ENCODE data around the gene PDE10A.
"Not testable (repeated sequence)": the region's sequence is repeated elsewhere in the genome, so short reads cannot be mapped to it uniquely, and the experiment has no call there.

PDE10A gene

DNA sequence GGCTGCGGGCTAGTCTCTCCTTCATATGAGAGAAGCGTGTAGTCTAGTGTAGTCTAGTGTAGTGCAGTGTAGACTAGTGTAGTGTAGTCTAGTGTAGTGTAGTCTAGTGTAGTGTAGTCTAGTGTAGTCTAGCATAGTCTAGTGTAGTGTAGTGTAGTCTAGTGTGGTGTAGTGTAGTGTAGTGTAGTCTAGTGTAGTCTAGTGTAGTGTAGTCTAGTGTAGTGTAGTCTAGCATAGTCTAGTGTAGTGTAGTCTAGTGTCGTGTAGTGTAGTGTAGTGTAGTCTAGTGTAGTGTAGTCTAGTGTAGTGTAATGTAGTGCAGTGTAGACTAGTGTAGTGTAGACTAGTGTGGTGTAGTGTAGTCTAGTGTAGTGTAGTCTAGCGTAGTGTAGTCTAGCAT lies 44.1 kb downstream of the PDE10A start:
- DNase-seq = not testable (repeated sequence)

DNA sequence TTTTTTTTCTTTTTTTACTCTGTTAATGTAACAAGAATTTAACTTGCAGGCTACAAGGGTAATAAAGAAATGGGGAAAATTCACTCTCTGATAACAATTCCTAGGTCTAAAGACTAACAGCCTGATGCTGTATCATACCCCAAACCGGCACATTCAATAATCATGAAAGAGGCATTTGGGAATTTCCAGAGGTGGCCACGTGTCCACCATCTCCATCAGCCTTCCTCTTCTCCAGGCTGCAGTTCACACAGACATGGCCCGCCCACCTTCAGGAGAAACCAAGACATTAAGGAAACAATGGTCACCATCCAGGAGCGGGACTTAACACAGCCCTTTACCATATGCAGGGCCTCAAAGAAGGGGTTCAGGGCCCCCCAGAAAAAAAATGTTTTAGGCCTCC lies 44.8 kb downstream of the PDE10A start:
- DNase-seq = no peak

DNA sequence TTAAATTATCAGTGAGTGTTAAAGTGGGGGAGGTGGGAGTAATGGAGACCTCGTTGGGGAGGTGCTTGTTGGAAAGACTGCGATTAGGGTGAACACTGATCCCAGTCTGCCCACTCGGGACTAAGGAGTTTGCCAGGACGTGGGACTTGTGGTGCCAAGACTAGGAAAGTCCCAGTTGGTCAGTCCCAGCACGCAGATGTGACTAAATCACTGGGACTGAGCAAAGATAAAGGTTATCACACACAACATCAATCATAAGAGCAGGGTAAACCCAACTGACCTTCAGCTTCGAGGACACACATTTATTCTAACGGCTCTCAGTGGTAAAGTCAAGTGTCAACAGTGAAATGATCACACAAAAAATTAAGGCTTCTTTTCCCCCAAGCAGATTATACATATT lies 45.5 kb downstream of the PDE10A start:
- DNase-seq = no peak

DNA sequence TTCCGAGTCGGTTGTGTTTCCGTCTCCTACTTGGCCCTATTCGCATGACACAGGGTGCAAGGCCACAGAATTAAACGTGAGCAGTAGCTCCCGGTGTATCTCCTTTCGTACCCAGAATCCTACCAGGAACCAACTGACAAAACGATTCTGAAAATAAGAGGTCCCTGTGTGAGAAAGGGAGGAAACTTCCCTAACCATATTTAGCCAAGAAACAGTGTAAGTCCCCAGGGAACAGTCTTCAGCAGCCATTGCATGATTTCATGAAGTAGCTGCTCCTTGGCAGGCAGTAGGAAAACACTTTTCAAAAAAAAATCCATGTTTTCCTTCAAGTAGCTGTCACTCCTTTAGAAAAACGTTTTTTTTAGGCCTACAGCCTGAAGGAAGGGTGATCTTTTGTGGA lies 46.9 kb downstream of the PDE10A start:
- DNase-seq = no peak

DNA sequence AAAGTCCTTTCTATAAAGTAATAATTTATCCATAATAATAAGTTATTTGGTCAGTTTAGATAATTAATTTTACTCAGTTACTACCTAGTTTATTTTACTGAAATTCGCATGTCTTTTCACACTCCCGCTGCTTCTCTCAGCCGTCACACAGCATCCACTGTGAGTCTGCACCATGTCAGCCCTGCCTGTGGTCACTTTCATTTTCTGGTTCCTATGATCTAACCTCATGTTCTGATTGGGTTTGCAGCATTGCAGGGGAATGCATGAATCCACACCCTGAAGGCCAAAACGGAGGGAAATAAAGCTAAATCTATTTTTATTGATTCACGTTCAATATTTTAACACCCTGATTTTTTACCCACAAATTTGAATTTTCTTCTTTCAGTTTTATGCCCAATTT lies 47.4 kb downstream of the PDE10A start:
- DNase-seq = no peak

DNA sequence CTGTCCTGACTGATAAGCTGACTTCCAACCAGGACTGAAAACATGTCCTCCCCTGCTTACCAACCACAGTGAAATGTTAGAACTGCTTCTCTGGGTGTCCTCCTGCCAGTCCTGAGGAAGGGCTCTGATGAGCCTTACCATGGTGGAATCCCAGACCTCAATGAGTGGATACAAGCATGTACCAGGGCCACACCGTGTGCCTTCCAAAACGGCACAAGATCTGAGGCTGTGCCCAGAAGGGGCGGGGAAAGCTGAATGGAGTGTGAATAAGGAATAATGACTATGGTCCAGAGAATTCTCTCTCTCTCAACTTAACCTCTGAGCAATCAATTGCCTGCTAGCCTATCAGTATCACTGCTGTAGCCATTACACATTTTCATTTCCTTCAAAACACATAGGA lies 51.7 kb downstream of the PDE10A start:
- no peak for DNase-seq

DNA sequence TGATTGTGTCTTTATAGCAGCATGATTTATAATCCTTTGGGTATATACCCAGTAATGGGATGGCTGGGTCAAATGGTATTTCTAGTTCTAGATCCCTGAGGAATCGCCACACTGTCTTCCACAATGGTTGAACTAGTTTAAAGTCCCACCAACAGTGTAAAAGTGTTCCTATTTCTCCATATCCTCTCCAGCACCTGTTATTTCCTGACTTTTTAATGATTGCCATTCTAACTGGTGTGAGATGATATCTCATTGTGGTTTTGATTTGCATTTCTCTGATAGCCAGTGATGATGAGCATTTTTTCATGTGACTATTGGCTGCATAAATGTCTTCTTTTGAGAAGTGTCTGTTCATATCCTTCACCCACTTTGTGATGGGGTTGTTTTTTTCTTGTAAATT lies 54.5 kb downstream of the PDE10A start:
- DNase-seq = not testable (repeated sequence)

DNA sequence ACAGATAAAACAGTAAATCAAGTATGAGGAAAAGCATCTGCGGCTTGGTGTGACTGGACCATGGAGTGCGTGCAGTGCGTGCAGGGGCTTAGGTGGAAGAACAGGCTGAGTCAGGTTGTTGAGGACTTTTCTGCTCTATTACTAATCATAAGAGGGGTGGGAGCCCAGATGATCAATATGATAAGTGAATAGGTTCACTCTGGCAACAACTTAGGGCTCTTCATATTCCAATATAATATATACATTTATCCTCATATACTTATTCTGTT lies 56.4 kb downstream of the PDE10A start:
- no peak for DNase-seq

DNA sequence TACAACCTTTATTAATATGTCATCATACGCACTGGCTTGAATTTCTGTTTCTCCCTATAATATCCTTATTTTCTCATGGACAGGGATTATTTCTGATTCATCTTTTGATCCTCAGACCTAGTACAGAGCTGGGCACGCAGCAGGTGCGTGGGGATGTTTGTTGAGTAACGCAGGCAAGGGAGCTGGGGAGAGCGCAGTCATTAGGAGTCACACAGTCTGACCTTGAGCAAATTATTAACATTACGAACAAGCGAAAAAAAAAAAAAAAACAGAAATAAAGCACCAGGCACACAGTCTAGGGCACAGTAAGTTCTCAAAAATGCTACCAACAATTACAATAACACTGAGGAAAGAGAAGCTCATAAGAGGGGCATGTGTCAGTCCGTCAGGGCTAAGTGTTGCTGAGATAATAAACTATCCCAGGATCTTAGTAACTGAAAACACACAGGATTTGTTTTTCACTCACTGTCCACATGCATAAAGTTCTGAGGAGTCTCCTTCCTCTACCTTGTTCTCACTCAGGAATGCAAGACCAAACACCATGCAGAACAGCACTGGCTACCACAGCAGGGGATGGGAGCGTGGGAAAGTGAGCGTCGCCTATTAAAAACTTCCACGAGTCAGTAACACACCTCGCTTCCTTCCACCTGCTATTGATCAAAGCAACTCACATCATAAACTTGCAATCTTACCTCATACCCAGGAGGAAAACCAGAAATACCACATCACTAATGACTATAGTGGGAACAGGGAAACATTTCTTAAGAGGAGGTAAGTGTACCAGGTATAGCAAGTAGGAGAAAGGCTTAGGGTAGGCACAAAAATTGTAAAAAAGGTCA lies 56.9 kb downstream of the PDE10A start:
- no peak for DNase-seq

DNA sequence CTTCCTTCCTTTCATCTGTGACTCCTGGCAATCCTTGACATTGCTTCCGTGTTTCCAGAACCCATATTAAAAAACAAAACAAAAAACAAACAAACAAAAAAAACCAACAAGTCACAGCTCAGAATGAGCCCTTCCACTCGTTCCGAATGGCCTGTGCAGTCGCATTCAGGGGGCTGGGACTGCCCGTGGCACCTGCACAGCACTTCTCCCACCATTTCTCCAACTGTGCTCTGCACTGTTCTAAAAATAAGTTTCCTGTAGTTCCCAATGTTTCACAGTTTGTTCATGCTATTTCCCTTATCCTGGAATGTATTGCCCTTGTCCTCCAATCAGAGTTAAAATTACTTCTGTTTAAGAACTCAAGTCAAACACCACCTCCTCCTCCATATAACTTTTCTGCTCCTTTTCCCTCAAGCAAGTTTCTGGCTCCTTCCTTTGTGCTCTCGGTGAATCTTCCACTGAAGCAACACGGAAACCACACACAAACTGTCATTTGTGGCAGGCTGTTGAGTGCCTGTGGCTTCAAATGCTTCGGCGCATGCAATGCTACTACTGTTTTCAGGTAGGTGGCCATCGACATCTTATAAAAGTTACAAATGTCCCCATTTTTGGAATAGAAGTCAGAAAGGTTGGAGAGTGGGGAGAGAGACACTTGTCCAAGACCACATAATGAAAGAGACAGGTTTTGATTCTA lies 57.7 kb downstream of the PDE10A start:
- no peak for DNase-seq

DNA sequence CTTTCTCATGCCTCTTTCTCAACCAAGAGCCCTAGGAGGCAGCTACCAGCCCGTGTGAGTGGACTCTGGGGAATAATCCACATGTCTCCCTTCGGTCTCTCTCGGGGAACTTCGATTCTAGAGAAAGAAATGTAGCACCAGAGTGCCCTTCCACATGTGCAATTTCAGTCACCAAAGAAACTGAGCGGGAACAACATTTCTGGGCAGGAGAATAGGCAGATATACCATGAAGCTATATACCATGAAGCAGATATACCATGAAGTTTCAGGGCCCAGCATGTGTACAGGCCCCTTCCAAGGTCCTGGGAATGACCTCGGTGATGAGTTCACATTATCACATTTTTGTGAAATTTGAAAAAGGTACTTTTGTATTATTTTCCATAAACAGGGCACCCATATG lies 60.8 kb downstream of the PDE10A start:
- DNase-seq = no peak

DNA sequence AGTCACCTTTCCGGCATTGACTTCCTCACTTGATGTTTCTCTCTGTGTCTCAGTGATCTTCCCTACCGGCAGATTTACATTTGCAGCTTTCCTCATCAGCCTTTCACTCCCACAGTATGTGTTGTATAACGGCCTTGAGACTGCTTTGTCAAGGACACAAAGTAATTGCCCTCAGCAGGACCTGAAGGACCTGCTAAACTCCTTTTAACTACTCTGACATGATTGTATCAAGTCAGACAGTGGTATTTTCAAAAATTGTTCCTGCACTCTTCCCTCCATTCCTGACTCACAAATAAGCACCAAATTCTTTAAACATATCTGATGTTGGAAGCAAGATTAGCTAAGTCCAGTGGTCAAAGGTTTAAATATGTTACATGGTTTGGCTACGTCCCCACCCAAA lies 62.4 kb downstream of the PDE10A start:
- DNase-seq = no peak

DNA sequence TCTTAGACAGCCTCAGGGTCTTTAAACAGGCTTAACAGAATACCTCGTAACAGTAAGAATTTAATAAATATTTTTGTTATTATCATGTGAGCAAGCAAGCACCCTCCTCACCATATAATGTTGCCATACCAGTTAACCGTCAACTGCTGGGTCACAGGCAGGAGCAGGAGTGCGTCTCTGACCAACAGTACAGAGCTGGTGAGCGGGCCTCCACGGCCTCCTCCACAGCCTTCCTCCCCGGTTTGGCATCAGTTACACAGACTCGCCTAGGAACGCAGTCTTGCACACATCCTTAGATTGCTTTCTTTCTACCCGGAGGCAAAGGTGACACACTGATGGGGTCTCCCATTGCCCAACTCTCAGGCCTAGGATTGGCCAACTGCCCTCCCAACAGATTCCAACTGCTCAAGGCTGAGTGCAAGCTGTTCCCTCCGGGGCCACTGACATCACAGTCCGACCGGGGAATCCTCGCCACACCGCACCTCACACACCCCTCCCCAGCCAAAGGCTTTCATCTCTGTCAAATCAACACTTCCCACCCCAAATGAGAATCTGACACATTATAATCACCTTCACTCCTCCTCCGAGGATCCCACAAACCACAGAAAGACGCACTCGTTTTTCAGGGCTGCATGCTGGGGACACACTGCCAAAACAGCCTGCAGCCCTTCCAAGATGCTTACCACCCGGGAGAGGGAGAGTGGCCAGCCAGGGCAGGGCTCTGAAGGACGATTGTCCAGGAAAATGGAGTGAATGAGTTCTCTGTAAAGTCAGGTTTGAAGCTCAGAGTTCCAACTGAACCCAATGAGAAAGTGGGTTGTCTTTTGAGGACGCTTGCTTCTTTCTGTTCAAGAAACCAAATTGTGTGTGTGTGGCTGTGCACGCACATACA lies 63.2 kb downstream of the PDE10A start:
- DNase-seq = no peak

DNA sequence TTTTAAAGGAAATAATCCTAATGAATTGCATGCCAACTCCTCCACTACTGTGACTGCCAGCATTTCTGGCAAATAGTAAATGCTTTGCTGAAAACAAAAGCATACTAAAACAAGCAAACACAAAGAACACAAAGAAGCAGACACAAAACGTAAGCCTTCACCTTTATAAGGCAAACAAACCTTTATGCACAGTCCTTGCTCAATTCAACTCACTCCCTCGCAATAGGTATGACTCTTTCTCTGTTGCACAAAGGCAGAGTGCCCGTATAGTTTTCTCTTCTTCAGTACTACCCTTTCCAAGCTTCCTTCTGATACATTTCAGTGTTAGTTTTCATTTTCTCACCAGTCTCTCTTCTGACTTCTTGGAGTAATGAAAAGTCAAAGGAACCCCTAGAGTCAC lies 63.9 kb downstream of the PDE10A start:
- DNase-seq = no peak

DNA sequence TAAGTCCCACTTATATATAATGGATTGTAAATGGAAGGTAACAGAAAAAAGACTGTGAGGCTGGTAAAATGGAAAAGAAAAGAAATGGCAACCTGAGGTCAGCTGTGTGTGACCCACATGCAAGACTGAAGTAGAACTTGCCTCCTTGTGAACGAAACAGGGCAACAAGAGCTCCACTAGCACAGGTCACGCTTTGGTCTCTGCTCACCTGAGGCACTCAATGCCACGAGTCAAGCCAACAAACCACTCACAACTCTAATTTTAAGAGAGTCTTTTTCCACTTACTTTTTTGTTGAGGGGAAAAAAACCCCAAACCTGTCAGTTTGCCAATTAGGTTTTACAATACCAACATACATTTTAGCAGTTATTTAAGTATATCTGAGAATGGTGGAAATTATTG lies 65.2 kb downstream of the PDE10A start:
- no peak for DNase-seq

DNA sequence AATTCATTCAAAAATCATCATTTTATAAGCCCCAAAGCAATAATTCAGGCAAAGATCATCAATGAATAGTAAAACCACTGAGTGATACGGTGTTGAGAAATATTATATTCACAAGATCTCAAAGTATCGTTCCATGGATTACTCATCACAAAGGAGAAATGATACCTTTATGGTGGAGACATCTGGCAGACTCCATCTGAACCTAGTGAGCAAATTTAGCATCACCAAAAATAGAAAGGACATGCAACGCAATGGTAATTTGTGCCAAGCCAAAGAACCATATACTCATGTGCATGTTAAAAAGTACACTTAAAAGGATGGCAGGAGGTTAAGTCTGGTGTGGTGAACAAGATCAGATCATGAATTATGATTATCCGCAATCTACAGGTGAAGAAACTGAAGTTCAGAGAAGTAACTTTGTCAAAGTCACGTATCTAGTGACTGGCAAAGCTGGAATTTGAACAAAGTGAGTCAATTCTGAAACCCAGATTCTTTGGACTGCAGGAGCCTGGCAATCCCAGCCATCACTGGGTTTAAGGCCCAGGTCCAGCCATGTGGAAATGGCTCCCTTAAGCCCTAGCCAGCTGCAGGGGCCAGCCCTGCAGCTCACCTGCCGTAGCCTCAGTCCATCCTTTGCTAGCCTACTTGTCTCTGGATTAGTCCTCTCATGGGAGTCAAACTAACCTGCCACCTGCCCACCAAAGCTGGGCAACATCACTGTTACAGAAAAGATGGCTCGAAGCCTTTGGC lies 68.3 kb downstream of the PDE10A start:
- no peak for DNase-seq

DNA sequence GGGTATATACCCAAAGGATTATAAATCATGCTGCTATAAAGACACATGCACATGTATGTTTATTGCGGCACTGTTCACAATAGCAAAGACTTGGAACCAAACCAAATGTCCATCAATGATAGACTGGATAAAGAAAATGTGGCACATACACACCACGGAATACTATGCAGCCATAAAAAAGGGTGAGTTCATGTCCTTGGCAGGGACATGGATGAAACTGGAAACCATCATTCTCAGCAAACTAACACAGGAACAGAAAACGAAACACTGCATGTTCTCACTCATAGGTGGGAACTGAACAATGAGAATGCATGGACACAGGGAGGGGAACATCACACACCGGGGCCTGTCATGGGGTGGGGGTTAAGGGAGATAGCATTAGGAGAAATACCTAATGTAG lies 70.1 kb downstream of the PDE10A start:
- not testable (repeated sequence) for DNase-seq

DNA sequence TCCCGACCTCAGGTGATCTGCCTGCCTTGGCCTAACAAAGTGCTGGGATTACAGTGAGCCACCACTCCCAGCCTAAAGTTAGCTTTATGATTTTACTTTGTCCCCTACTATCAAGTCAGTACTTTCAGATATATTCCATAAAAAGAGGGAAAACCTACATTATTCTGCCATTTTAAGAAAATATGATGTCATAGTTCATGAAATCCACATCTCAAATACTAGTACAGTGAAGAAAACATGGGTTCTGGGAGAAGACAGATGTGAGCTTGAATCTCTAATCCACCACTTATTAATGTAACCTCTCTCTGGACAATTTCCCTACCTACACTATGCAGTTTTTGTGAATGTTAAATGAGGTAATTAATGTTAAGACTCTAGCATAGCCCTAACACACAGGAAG lies 74.5 kb downstream of the PDE10A start:
- DNase-seq = no peak

DNA sequence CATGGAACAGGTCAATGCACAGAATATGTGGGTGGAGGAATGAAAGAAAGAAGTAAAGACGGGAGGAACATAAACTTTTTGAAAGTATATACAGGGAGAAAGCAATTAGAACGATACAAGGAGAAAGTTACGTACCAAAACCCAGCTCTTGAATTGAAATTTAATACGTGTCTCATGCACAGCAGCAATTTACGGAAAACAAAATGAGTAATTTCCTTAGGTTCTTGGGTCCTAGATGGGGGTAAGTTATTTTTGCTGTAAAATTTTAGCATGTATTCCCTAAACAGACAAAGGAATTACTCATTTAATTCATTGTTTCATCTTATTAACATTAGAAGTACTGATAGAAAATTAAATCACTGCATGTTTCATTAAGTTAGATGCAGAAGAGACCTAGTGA lies 75.8 kb downstream of the PDE10A start:
- DNase-seq = no peak

DNA sequence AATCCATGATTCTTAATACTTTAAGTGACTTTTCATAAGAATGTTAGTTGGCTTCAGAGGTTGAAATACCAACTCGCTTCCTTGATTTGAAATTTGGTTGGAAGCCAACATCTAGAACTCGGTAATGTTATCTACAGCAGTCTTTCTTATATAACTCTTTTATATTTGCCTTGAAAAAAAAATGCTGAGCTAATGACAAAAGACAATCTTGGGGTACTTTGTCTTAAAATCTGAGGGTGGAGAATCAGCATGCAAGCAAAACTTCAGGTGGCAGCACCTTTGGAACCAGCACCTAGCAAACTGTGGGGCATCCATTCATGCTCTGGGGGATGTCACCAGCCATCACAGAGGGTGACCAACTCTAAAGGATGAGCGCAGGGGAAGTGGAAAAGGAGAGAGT lies 76.3 kb downstream of the PDE10A start:
- DNase-seq = no peak

DNA sequence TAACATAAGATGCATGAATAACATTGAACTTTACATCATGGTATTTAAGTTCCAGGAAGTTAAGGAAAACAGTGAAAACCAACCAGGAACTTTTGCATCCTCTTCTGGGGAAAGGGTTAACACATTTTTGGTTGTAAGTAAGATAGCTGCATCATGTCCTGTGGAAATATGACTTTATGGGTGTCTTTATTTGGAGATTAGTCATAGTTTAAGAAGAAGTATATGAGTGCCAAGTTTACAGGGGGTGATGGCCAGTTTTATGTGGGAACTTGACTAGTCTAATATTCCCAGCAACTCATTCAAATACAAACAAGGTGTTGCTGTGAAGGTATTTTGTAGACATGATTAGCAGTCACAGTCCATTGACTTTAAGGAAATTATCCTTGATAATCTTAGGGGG lies 78.0 kb downstream of the PDE10A start:
- no peak for DNase-seq

DNA sequence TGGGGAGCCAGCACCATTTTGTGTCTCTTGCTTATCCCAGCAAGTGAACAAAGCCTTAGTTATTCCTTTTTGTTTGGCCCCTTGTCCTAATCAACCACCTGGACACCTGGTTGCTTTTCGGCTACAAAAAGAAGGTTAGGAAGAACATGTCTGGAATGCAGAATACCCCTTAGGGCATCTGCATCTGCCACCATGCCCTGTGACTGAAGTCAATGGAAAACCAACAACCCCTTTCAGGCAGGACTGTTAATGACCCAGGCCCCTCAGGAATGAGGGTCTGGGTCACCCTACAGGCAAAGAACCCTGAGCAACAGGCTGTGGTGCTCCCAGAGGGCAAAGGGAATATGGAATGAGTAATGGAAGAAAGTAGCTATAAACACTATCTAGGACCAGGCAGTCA lies 78.5 kb downstream of the PDE10A start:
- no peak for DNase-seq

DNA sequence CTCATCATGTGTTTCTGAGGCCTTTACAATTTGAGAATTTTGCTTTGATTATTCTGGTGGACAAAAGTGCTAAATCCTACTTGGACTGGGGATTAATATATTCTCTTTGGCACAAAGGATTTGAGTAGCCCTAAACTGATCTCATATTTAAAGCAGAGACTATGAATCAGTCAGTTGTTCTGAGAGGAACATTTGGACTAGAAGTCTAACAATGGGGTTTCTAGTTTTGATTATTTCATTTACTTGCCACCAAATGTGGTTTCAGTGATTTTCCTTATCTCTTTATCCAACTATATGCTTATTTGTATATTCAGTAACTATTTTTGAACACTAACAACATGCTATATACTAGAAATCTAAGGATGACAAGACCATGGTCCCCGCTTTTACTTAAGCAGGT lies 81.4 kb downstream of the PDE10A start:
- DNase-seq = no peak

Data from amniotic stem cell (primary cell).